NCI-H1092 (cell line): ENCODE results near the gene IQGAP1.
"Not testable (repeated sequence)": the region's sequence is repeated elsewhere in the genome, so short reads cannot be mapped to it uniquely, and the experiment has no call there.

Source experiments
- DNase-seq: peaks from one replicate; lab custom pipeline; 2025; lab: John Stamatoyannopoulos, UW

Gene IQGAP1

DNA sequence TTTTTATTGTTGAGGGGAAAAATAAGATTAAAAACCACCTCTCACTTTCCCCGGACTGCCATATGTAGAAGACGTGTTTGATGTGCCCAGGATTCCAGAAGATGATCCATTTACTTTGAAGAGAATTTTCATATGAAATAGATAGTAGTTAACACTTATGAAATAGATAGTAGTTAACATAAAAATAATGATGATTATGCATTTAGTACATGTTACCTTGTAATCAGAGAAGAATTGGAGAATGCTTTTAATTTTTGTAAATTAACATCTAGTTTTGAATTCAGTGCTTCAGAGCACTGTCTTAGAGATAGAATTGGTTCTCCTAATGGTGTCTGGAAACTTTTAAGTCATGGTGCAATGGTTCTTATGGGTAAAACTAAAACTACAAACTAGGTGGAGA is 95.6 kb downstream of the IQGAP1 start:
- DNase-seq, result no peak

DNA sequence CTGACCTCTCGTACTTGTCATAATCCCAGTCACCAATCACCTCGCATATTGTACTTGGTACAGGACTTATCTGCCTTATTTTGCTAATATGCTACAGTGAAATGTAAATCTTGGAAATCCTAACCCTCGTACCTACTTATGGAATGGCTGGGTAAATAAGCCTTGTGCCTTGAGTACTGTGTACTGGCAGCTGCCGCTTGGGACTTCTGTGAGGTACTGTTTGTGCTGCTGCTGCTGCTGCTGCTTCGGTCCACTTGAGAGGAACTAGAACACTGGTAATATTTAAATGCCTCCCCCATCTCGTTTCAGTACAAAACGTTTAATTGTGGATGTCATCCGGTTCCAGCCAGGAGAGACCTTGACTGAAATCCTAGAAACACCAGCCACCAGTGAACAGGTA is 99.1 kb downstream of the IQGAP1 start:
- DNase-seq, result no peak

GRCh38 chr15:90489514-90489913 is 101.5 kb downstream of the IQGAP1 start:
- no peak for DNase-seq

DNA sequence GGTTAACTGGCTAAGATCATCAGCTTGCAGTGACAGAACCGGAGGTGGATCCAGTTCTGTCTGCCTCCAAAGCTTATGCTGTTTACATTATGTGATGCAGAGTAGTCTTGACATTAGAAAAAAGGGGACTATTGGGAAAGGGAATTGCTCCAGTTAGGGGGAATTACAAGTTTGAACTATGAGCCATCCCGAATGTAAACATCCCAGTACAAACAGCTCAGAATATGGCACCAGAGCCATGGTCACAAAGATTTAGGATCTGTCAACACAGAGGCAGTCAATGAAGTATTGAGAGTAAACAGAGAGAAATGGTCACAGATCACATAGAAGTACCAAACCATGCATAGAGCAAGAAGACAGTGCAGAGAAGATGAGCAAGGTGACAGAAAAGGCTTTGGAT is 101.9 kb downstream of the IQGAP1 start:
- DNase-seq, result no peak

DNA sequence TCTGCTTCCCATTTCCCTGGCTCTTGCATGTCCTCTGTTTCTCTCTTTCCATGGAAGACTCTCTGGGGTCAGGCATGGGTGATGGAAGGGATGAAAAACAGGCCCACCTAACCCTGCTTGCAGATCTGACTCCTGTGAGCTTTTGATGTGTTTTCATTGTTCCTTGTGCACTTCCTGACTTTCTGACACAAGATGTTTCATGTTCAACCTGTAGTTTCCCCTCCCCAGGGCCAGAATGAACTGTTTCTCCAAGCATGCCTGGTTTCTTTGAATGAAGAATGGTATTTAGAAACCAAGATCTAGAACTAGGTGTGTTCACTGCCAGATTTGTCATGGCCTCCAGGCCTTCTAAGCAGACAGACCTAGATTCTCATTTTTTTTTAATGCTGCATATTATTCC is 105.6 kb downstream of the IQGAP1 start:
- no peak for DNase-seq

DNA sequence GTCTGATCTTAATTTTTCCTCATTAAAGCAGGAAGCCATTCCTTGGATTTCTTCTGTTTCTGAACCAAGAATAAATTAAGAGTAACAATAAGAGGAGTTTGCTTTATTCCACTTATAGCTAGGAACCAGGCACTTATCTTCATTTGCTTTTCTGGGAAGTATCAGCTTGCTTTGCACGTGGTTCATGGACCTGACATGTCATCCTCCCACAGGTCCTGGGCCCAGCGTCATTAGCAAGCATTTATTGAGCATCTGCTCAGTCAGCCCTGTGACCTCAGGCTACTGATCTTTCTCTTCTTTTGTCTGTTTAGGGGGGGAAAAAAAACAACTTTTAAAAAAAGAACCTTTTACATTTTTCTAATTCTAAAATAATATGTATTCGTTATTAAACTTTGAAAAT is 107.0 kb downstream of the IQGAP1 start:
- DNase-seq, result no peak

GRCh38 chr15:90496791-90497190 is 108.7 kb downstream of the IQGAP1 start:
- DNase-seq, result no peak

DNA sequence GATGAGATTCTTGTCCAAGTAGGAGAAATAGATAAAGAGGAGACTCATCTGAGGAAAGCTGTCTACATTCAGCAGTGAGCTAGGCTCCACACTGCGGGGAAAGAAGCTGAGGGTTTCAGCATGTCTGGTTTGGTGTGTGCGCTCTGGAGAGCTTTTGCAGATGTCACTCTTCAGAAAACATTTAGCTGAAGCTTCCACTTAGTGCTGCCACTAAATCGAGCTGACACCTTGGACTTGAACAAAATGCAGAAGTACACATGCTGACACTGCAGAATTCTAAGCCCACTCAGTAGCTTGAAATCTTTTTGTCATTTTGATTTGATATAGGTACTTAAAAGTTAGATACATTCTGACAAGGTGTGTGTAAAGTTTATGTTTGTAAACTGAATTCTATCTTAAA is 109.3 kb downstream of the IQGAP1 start:
- no peak for DNase-seq

- DNase-seq, result no peak
Observed at GRCh38 chr15:90497912-90498311, 109.9 kb downstream of the IQGAP1 start.

- no peak for DNase-seq
Observed at GRCh38 chr15:90500171-90500570, 112.1 kb downstream of the IQGAP1 start.

- no peak for DNase-seq
Observed at GRCh38 chr15:90501898-90502297, 113.9 kb downstream of the IQGAP1 start.

- DNase-seq, result not testable (repeated sequence)
Observed at GRCh38 chr15:90510781-90511180, 122.7 kb downstream of the IQGAP1 start.

DNA sequence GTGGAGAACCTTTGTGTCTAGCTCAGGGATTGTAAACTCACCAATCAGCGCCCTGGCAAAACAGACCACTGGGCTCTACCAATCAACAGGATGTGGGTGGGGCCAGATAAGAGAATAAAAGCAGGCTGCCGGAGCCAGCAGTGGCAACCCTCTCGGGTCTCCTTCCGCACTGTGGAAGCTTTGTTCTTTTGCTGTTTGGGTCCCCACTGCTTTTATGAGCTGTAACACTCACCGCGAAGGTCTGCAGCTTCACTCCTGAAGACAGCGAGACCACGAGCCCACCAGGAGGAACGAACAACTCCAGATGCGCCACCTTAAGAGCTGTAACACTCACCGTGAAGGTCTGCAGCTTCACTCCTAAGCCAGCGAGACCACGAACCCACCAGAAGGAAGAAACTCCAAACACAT is 123.2 kb downstream of the IQGAP1 start:
- not testable (repeated sequence) for DNase-seq

DNA sequence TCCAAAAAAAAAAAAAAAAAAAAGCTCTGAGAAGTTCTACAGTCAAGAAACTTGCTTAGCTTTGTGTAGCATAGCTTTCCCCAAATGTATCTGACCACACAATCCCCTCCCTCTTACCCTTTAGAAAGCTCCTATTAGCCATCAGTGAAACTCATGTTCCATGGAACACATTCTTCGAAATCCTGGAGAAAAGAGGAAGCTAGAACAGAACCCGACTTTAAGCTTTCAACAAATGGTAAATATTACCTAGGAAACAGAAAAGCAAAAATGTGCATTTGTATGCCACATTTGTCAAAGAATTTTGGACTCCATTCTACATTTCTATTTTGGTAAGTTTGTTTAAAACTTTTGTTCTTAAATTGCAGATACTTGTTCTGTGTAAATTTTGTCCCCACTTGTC is 124.2 kb downstream of the IQGAP1 start:
- no peak for DNase-seq

- DNase-seq, result no peak
Observed at GRCh38 chr15:90512981-90513380, 124.9 kb downstream of the IQGAP1 start.

DNA sequence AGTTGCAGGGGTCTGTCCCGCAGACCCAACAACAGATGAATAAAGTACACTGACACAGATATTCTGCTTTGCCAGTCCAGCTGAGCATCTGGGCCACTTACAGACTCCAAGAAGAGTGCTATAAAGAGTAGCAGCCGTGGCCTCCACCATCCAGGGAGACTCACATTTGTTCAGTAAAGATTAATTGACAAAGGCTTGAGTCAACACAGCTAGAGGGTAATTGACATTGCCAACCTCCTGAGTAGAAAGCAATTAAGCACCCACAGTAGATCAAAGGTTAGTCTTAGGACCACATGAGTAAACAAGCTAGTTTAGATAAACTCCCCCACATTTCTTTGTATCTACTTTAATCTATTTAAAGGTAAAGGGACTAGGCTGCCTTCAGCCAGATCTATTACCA is 125.4 kb downstream of the IQGAP1 start:
- no peak for DNase-seq

GRCh38 chr15:90513893-90514292 is 125.9 kb downstream of the IQGAP1 start:
- not testable (repeated sequence) for DNase-seq

GRCh38 chr15:90519688-90520087 is 131.6 kb downstream of the IQGAP1 start:
- DNase-seq, result no peak

DNA sequence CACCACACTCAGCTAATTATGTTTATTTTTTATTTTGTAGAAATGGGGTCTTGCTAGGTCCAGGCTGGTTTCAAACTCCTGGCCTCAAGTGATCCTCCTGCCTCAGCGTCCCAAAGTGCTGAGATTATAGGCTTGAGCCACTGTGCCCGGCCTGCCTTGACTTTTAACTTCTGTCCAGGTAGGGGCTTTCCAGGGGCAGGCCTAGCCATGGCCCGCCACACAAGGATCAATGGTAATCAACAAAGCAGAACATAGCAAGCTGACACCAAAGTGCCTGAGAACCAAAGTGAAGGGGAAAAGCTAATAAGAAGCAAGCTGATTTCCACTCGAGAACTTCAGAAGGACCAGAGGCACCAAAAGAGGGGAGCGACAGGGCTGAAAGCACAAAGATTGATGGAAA is 132.3 kb downstream of the IQGAP1 start:
- DNase-seq, result no peak

- DNase-seq, result no peak
Observed at GRCh38 chr15:90523373-90523772, 135.3 kb downstream of the IQGAP1 start.

GRCh38 chr15:90524018-90524803 is 136.2 kb downstream of the IQGAP1 start:
- DNase-seq, result not testable (repeated sequence)

GRCh38 chr15:90529011-90529370 is 140.9 kb downstream of the IQGAP1 start:
- DNase-seq, result no peak

DNA sequence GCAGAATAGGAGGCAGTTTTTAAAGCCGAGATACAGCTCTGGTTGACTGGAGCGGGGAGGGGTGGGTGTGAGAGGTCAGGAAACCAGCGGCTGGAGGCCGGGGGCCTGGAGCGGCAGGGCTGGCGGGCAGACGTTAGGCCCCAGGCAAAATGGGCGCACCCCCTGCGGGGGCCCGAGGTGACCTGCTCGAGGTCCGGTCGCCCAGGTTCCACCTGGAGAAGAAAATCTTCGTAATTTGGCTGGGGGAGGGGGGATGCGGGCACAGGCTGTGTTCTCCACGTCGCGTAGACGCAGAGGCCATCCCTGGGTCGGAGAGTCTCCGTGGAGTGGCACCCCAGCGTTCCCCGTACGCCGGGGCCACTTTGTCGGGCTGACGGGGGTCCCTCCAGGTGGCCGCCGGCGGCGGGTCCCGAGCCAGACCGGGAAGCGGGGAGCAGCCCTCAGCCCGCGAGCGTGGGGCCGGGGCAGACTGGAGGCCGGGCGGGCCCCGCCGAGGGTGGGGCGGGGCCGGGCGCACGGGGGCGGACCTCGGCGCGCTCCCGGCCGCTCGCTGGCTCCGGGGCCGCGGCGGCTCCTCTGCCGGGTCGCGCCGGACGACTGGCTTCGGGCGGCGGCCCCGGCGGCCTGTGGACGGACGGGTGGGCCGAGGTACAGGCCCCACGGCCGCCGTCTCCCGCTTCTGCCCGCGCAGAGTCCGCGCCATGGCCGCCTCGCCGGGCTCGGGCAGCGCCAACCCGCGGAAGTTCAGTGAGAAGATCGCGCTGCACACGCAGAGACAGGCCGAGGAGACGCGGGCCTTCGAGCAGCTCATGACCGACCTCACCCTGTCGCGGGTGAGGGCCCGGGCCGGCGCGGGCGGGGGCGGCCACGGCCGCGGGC is 141.6 kb downstream of the IQGAP1 start, which contains the start of gene CRTC3:
Gene CRTC3, plus strand, starts transcription at position 553 of the 879 bp plus-strand sequence. Its CDS starts 149 bp downstream, at position 702.
- no peak for DNase-seq
